ENCODE measurements around the gene CAMP. TPM values are rescaled to one million over a fixed set of nuclear protein-coding genes. Genes with fewer than 3 reads are reported as not detected.

The CAMP gene
- polyA plus RNA-seq, 1 of the 3 experiments (the other 2 are of a cell fraction), result not detected

- H3K4me1 ChIP-seq (ENCODE audit: control insufficient read depth in 1 of 2, insufficient read depth in 2 of 2, low read depth in 1 of 2, low read length in 1 of 2), result no peaks in the 10 kb centered on the region; a peak in 1 of 4 replicates
Observed at GRCh38 chr3:48274452-48274851, 51.2 kb downstream of the CAMP start.

More at GRCh38 chr3:48274452-48274851, 51.2 kb downstream of the CAMP start:
- Histone ChIP-seq H3K36me3 (replicated peaks in 1 of 2; ENCODE audit: control insufficient read depth in 1 of 2, insufficient read depth in 2 of 2, low read length in 1 of 2) (peaks cover 0 to 3% of the 10 kb centered on the region in 2 experiments), H3F3A (replicated peaks; ENCODE audit: insufficient read depth) (no peaks in the 10 kb centered on the region), H4K20me1 (ENCODE audit: insufficient read depth) (no peaks in the 10 kb centered on the region), H3K79me2 (ENCODE audit: insufficient read depth) (no peaks in the 10 kb centered on the region), H3K9me2 (no peaks in the 10 kb centered on the region), H2AFZ (ENCODE audit: low read depth) (no peak overlapping the region), H3K27me3 (ENCODE audit: insufficient read depth) (no peaks in the 10 kb centered on the region), H3K4me3 (ENCODE audit: low read depth in 2 of 2, low read length in 1 of 2) (no peak overlapping the region), H3K27ac (ENCODE audit: low read depth in 2 of 2, low read length in 1 of 2) (no peak overlapping the region), H3K4me2 (no peak overlapping the region), H3K9me3 (no peaks in the 10 kb centered on the region), H3K9ac (no peak overlapping the region)
- CTCF ChIA-PET, result interaction anchor here (0.6 to 10.9 kb wide), 17 partner anchors 10 to 275 kb away, joined by 3 to 379 read pairs (median 7); partner anchors contain the start of genes CCDC51, PLXNB1 and TMA7
- TF ChIP-seq NRF1 (IDR thresholded peaks at IDR 0.05; ENCODE audit: low read depth, low read length) (no peak), TCF12 (IDR thresholded peaks at IDR 0.05) (no peak), ELF1 (IDR thresholded peaks at IDR 0.05) (no peak)
- TF ChIP-seq, protein P1, sequence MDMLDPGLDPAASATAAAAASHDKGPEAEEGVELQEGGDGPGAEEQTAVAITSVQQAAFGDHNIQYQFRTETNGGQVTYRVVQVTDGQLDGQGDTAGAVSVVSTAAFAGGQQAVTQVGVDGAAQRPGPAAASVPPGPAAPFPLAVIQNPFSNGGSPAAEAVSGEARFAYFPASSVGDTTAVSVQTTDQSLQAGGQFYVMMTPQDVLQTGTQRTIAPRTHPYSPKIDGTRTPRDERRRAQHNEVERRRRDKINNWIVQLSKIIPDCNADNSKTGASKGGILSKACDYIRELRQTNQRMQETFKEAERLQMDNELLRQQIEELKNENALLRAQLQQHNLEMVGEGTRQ (IDR thresholded peaks at IDR 0.05; ENCODE audit: borderline replicate concordance, low read depth, low read length), result no peak
- 89% methylated on average over 10 of the region's 10 CpGs for WGBS (ENCODE audit: low lambda C conversion rate)
- DNase-seq, result no peak
- POLR2A ChIA-PET, result interaction anchor here (0.6 to 1.6 kb wide), 2 partner anchors 126 to 161 kb away, joined by 3 to 4 read pairs; no protein-coding TSS in a partner anchor

Small RNA genes lying within 50 kb of the gene (small RNA-seq; reads per million reads assigned to genes)
- gene MIR4443, result 0 to 2.5 (median 0) reads per million in 7 experiments
- gene NDUFB1P1, result 0 reads per million in 7 experiments
- gene RNU7-128P, result 0 reads per million in 7 experiments

Other genes with a start within 250 kb of the CAMP start
- gene MAP4, start 207.1 kb upstream of the CAMP start, polyA plus RNA-seq (2012; rRNA removed), result 111 and 121 TPM in 2 replicates
- gene CDC25A, start 35.1 kb upstream of the CAMP start, polyA plus RNA-seq (2012; rRNA removed), result 3.3 and 3.8 TPM in 2 replicates
- gene ZNF589, start 17.6 kb downstream of the CAMP start, polyA plus RNA-seq (2012; rRNA removed), result 4.4 and 8.0 TPM in 2 replicates
- 16.4 and 21.1 TPM in 2 replicates for gene NME6, start 77.9 kb downstream of the CAMP start, polyA plus RNA-seq (2012; rRNA removed)
- not detected in 2 replicates for gene SPINK8, start 110.2 kb downstream of the CAMP start, polyA plus RNA-seq (2012; rRNA removed)
- 0.07 TPM in 1 of 2 replicates, not detected in the other for gene FBXW12, start 148.7 kb downstream of the CAMP start, polyA plus RNA-seq (2012; rRNA removed)
- 38.0 and 39.8 TPM in 2 replicates for gene PLXNB1, start 206.6 kb downstream of the CAMP start, polyA plus RNA-seq (2012; rRNA removed)
- gene CCDC51, start 216.6 kb downstream of the CAMP start, polyA plus RNA-seq (2012; rRNA removed), result 24.2 and 29.6 TPM in 2 replicates
- 393 and 438 TPM in 2 replicates for gene TMA7, start 216.8 kb downstream of the CAMP start, polyA plus RNA-seq (2012; rRNA removed)
- gene ATRIP, start 223.2 kb downstream of the CAMP start, polyA plus RNA-seq (2012; rRNA removed), result 5.6 and 6.5 TPM in 2 replicates

Data from SK-N-SH (cell line).